Ishikawa (cell line): ENCODE results near the gene SLC30A9.

Source experiments
- CEBPB ChIP-seq: IDR thresholded peaks from 2 replicates; pipeline ENCODE4 v1.6.1; 2012
- CREB1 ChIP-seq: IDR thresholded peaks from 2 replicates; pipeline ENCODE4 v1.6.1; 2012; ENCODE audit warnings: low read depth
- EGR1 ChIP-seq: IDR thresholded peaks from 2 replicates; pipeline ENCODE4 v1.6.1; 2012
- EP300 ChIP-seq: IDR thresholded peaks from 2 replicates; pipeline ENCODE4 v1.6.1; 2012; ENCODE audit warnings: borderline replicate concordance
- FOXM1 ChIP-seq: IDR thresholded peaks from 2 replicates; pipeline ENCODE4 v1.6.1; 2012; ENCODE audit warnings: low read depth, borderline replicate concordance
- NFIC ChIP-seq: IDR thresholded peaks from 2 replicates; pipeline ENCODE4 v1.6.1; 2012
- RAD21 ChIP-seq: IDR thresholded peaks from 2 replicates; pipeline ENCODE4 v1.6.1; 2012; ENCODE audit warnings: low read depth
- TAF1 ChIP-seq: IDR thresholded peaks from 2 replicates; pipeline ENCODE4 v1.6.1; 2012; ENCODE audit warnings: low read depth, mild to moderate bottlenecking
- TCF12 ChIP-seq: IDR thresholded peaks from 2 replicates; pipeline ENCODE4 v1.6.1; 2012; ENCODE audit warnings: low read depth
- TEAD4 ChIP-seq: IDR thresholded peaks from 2 replicates; pipeline ENCODE4 v1.6.1; 2012
- YY1 ChIP-seq: IDR thresholded peaks from 2 replicates; pipeline ENCODE4 v1.6.1; 2012; ENCODE audit warnings: low read depth
- ZBTB7A ChIP-seq: IDR thresholded peaks from 2 replicates; pipeline ENCODE4 v1.6.1; 2012; ENCODE audit warnings: low read depth
- TF ChIP-seq, protein P1 (sequence below): IDR thresholded peaks from 2 replicates; pipeline ENCODE4 v1.6.1; 2012
- TF ChIP-seq, protein P2 (sequence below): IDR thresholded peaks from 2 replicates; pipeline ENCODE4 v1.6.1; 2012; ENCODE audit warnings: low read depth, mild to moderate bottlenecking
- TF ChIP-seq, protein P3 (sequence below): IDR thresholded peaks from 2 replicates; pipeline ENCODE4 v1.6.1; 2012

Gene SLC30A9

DNA sequence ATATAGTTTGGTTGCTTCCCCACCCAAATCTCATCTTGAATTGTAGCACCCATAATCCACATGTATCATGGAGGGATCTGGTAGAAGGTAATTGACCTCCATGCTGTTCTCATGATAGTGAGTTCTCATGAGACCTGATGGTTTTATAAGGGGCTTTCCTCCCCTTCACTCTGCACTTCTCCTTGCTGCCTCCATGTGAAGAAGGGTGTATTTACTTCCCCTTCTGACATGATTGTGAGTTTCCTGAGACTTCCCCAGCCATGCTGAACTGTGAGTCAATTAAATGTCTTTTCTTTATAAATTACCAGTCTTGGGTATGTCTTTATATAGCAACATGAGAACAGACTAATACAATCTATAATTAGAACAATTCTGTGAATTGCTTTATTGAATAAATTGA lies 20.7 kb upstream of the SLC30A9 start:
- no peak for TF ChIP-seq TAF1
- TF ChIP-seq CEBPB: no peak
- TF ChIP-seq, protein P1, sequence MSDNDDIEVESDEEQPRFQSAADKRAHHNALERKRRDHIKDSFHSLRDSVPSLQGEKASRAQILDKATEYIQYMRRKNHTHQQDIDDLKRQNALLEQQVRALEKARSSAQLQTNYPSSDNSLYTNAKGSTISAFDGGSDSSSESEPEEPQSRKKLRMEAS: no peak
- TF ChIP-seq TCF12: no peak
- no peak for TF ChIP-seq FOXM1
- no peak for TF ChIP-seq YY1
- no peak for TF ChIP-seq NFIC
- TF ChIP-seq, protein P2, sequence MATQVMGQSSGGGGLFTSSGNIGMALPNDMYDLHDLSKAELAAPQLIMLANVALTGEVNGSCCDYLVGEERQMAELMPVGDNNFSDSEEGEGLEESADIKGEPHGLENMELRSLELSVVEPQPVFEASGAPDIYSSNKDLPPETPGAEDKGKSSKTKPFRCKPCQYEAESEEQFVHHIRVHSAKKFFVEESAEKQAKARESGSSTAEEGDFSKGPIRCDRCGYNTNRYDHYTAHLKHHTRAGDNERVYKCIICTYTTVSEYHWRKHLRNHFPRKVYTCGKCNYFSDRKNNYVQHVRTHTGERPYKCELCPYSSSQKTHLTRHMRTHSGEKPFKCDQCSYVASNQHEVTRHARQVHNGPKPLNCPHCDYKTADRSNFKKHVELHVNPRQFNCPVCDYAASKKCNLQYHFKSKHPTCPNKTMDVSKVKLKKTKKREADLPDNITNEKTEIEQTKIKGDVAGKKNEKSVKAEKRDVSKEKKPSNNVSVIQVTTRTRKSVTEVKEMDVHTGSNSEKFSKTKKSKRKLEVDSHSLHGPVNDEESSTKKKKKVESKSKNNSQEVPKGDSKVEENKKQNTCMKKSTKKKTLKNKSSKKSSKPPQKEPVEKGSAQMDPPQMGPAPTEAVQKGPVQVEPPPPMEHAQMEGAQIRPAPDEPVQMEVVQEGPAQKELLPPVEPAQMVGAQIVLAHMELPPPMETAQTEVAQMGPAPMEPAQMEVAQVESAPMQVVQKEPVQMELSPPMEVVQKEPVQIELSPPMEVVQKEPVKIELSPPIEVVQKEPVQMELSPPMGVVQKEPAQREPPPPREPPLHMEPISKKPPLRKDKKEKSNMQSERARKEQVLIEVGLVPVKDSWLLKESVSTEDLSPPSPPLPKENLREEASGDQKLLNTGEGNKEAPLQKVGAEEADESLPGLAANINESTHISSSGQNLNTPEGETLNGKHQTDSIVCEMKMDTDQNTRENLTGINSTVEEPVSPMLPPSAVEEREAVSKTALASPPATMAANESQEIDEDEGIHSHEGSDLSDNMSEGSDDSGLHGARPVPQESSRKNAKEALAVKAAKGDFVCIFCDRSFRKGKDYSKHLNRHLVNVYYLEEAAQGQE: no peak
- no peak for TF ChIP-seq EP300

DNA sequence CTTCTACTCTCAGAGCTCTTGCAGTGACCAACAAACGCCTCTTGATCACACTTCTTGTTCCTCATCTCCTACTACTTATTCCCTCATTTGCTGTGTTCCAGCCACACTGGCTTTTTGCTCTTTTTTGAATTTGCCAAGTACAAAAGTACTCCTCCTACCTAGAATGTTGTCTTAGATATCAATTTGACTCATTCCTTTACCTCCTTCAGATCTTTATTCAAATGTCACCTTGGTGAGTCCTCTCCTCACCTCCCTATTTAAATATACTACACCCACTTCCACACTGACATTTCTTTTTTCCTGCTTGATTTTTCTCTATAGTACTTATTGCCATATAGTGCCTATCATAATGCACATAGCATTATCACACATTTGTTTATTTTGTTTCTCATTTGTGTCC lies 15.0 kb upstream of the SLC30A9 start:
- no peak for TF ChIP-seq CREB1

DNA sequence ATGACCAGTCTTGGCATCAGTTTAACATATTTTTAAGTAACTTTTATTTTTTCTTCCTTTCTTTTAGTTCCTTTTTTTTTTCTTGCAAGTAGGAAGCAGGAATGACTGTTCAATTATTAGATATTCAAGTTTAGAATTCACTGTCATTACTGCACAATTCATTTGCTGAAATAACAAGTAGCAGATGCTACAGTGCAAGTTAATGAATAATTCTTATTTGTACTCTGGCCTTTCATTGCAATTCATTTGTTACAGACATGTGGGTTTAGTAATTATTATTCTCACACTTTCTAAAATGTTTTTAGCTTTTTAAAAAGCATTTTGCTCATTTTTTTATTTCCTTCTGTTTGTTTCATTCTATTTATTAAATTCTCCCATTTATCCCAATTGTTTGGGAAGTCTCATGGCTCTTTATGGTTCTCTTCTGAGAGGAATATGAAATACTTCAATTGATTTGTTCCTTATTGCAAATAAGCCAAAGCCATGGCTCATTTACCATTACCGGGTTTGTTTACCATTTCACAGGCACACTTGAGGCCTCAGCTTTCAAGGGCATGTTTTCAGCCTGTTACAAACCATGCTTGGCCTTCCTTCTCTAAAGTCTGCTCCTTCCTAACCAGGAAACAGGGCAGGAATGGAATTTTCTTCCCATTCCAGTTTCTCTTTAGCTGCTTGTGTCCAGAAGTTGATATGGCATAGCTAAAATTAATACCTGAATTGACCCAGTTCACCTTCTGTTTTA lies 13.4 kb upstream of the SLC30A9 start:
- TF ChIP-seq CEBPB: no peak
- TF ChIP-seq, protein P1: no peak
- TF ChIP-seq EP300: no peak

DNA sequence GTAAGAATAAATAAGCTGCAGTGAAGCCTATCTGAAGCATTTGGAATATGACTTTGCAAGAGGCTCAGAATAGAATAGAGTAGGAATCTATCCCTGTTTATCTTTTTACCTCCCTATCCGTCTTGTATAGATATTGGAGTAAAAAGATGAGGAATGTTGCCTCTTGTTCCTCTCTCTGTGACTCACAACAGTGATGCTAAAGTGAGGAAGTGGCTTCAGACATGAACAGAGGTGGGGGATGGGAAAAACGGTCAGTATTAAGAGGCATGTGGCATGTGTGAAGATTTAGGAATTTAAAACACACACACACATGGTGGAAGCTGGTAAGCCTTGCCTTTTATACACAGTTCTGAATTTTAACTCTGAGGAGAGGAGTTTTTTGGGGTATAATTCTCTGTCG lies 12.6 kb upstream of the SLC30A9 start:
- TF ChIP-seq EGR1 (no peak), YY1 (no peak), TAF1 (no peak), RAD21 (no peak), FOXM1 (no peak), TEAD4 (no peak), NFIC (no peak), CEBPB (no peak), CREB1 (no peak), ZBTB7A (no peak), TCF12 (no peak), EP300 (no peak)
- TF ChIP-seq, protein P3, sequence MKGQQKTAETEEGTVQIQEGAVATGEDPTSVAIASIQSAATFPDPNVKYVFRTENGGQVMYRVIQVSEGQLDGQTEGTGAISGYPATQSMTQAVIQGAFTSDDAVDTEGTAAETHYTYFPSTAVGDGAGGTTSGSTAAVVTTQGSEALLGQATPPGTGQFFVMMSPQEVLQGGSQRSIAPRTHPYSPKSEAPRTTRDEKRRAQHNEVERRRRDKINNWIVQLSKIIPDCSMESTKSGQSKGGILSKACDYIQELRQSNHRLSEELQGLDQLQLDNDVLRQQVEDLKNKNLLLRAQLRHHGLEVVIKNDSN: no peak
- TF ChIP-seq, protein P2: no peak
- TF ChIP-seq, protein P1: no peak

DNA sequence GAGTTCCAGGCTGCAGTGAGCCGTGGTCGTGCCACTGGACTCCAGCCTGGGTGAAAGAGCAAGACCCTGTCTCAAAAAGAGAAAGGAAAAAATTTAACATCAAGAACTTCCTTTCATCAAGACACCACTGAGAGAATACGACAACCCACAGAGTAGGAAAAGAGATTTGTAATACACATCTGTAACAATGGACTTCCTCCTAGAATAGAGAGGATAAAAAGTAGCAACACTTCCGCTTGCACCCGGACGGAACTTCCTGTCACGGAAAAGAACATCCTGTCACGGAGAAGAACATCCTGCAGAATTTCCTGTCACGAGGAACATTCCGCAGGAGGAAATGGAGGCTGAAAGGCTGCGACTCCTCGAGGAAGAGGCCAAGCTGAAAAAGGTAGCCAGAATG lies 8.9 kb upstream of the SLC30A9 start, which contains the start of gene DCAF4L1:
DCAF4L1 (plus strand) TSS at position 301 of the 400 bp plus-strand sequence; CDS start at position 338, 37 bp downstream.
- TF ChIP-seq NFIC (no peak), TEAD4 (no peak), RAD21 (no peak), EGR1 (no peak), ZBTB7A (no peak), YY1 (no peak)
- TF ChIP-seq, protein P2: no peak
- TF ChIP-seq, protein P3: no peak
